ENCODE results near the gene OR9A2. TPM values are rescaled to one million over a fixed set of nuclear protein-coding genes. Genes with fewer than 3 reads are reported as not detected.

OR9A2 gene
- total RNA-seq, 1 donor, result not detected

DNA sequence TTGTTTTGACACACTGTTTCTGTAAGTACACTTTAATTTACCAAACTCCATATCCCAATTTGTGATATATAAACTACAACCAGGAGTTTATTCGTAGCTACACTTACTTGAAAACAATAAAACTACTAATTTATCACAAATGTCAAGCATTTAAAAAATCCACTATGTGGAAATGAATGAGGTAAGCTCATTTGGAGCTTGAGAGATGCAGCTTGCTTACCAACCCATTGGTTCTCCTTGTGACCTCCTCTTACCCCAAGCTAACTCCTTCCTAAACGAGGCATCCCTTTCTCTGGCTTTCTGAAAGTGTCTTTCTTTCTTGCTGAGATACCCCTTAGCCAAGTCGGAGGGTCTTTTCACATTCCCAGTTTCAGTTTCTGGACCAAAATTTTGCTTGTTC, 27.7 kb upstream of the OR9A2 start:
- no peak overlapping the region for H3K4me3 ChIP-seq (ENCODE audit: low read depth, low read length)
- no peak for TF ChIP-seq CTCF (IDR thresholded peaks at IDR 0.05; ENCODE audit: insufficient read depth, low read length)
- DNase-seq (ENCODE audit: low read depth), result no peak

DNA sequence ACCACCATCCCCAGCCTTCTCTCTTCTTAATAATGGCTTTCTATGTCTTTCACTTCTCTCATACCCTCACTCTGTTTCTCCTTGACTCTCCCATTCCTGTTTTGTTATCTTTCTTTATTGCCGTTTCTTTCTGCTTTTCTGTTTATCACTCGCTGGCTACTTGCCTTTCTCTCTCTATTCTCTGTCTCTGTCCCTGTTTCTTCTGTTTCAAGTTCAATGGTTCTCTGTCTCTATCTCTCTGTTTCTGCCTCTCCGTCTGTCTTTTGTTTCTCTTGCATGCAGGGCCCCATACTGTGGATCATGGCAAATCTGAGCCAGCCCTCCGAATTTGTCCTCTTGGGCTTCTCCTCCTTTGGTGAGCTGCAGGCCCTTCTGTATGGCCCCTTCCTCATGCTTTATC, 25.1 kb upstream of the OR9A2 start, which contains the start of gene OR6V1:
OR6V1 (plus strand) TSS at position 301 of the 400 bp plus-strand sequence; CDS start at position 301, 0 bp downstream.
- DNase-seq (ENCODE audit: low read depth), result no peak
- H3K4me3 ChIP-seq (ENCODE audit: low read depth, low read length), result no peak within 1 kb of the TSS
- TF ChIP-seq CTCF (IDR thresholded peaks at IDR 0.05; ENCODE audit: insufficient read depth, low read length), result no peak

DNA sequence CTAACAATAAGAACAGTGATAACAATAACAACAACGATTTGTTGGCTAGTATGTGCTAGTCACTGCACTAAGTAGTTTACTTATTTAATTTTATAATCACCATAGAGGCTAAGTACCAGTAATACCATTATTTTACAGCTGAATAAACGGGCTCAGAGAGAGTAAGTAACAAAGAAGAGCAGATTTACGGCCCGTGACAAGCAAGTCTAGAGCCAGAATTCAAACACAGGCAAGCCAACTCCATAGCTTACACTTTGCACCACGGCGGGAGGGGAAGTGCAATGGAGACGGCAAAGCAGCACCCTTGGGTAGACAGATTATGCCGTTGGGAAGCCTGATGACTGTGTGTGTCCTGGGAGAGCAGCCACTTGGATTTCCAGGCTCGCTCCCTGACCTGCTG, 24.0 kb upstream of the OR9A2 start:
- no peak overlapping the region for H3K4me3 ChIP-seq (ENCODE audit: low read depth, low read length)

DNA sequence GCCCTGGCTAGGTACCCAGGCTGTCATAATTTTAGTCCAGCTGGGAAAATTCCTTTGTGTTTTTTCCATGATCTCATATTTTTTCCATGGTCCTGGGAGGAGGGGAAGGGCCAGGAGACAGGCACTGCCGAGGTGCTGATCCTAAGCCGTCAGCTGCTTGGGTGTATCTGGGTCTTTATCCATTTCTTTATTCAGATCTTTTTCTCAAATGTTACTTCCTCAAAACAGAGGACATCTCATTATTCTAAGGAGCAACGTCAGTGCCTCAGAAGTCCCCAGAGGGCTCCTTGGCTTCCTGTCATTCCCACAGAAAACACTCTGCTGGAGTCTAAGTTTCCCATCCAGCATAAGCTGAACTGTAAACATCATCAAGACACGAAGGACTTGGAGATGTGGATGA, 22.4 kb upstream of the OR9A2 start:
- peak; percentile 47 for DNase-seq (ENCODE audit: low read depth)
- H3K4me3 ChIP-seq (ENCODE audit: low read depth, low read length), result no peak overlapping the region
- TF ChIP-seq CTCF (IDR thresholded peaks at IDR 0.05; ENCODE audit: insufficient read depth, low read length), result no peak

More for the DNA sequence above, 24.0 kb upstream of the OR9A2 start:
- TF ChIP-seq CTCF (IDR thresholded peaks at IDR 0.05; ENCODE audit: insufficient read depth, low read length), result no peak
- DNase-seq (ENCODE audit: low read depth), result no peak

DNA sequence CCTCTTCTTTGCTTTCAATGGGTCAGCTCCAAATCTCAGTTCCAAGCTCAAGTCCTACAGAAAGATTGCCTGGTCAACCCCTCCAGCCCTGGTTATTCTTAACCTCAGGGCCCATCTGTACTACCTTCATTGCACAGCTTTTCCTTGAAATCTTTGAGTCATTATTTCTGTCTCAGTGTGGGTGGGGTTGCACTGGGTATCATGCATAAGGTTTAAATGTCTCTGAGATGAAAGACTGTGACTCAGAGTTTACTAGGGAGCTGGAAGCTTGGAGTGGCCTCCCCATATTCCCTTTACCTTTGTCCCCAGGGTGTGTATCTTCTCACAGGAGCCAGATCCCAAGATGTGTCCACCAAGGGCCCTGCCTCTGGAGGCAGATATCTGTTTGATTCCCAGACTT, 21.9 kb upstream of the OR9A2 start:
- no peak for TF ChIP-seq CTCF (IDR thresholded peaks at IDR 0.05; ENCODE audit: insufficient read depth, low read length)
- no peak overlapping the region for H3K4me3 ChIP-seq (ENCODE audit: low read depth, low read length)
- DNase-seq (ENCODE audit: low read depth), result peak; percentile 50

GRCh38 chr7:143047326-143047725, 20.4 kb upstream of the OR9A2 start:
- no peak overlapping the region for H3K4me3 ChIP-seq (ENCODE audit: low read depth, low read length)
- no peak for DNase-seq (ENCODE audit: low read depth)
- TF ChIP-seq CTCF (IDR thresholded peaks at IDR 0.05; ENCODE audit: insufficient read depth, low read length), result no peak

GRCh38 chr7:143046426-143046851, 19.5 kb upstream of the OR9A2 start:
- TF ChIP-seq CTCF (IDR thresholded peaks at IDR 0.05; ENCODE audit: insufficient read depth, low read length), result no peak
- no peak overlapping the region for H3K4me3 ChIP-seq (ENCODE audit: low read depth, low read length)
- peak; percentile 25 for DNase-seq (ENCODE audit: low read depth)

Data from fibroblast of the aortic adventitia (primary cell).